ENCODE measurements around the gene RSAD2.
"Not testable (repeated sequence)": the region's sequence is repeated elsewhere in the genome, so short reads cannot be mapped to it uniquely, and the experiment has no call there.

The RSAD2 gene

GRCh38 chr2:6927186-6927585 lies 49.6 kb downstream of the RSAD2 start:
- DNase-seq (ENCODE audit: low spot score): no peak

GRCh38 chr2:6927753-6928152 lies 50.2 kb downstream of the RSAD2 start:
- no peak for DNase-seq (ENCODE audit: low spot score)

GRCh38 chr2:6928452-6928851 lies 50.9 kb downstream of the RSAD2 start:
- no peak for DNase-seq (ENCODE audit: low spot score)

GRCh38 chr2:6929196-6929819 lies 51.7 kb downstream of the RSAD2 start:
- no peak for DNase-seq (ENCODE audit: low spot score)

GRCh38 chr2:6930923-6931647 lies 53.5 kb downstream of the RSAD2 start:
- DNase-seq (ENCODE audit: low spot score): no peak

GRCh38 chr2:6931753-6932152 lies 54.2 kb downstream of the RSAD2 start:
- DNase-seq (ENCODE audit: low spot score): no peak

GRCh38 chr2:6932206-6932605 lies 54.6 kb downstream of the RSAD2 start:
- DNase-seq (ENCODE audit: low spot score): no peak

GRCh38 chr2:6932828-6933227 lies 55.3 kb downstream of the RSAD2 start:
- no peak for DNase-seq (ENCODE audit: low spot score)

- DNase-seq (ENCODE audit: low spot score): no peak
Observed at GRCh38 chr2:6933911-6934310, 56.3 kb downstream of the RSAD2 start.

GRCh38 chr2:6934345-6934744 lies 56.8 kb downstream of the RSAD2 start:
- DNase-seq (ENCODE audit: low spot score): no peak

- no peak for DNase-seq (ENCODE audit: low spot score)
Observed at GRCh38 chr2:6934758-6935651, 57.4 kb downstream of the RSAD2 start.

GRCh38 chr2:6935652-6936020 lies 58.1 kb downstream of the RSAD2 start:
- DNase-seq (ENCODE audit: low spot score): not testable (repeated sequence)

- DNase-seq (ENCODE audit: low spot score): no peak
Observed at GRCh38 chr2:6937157-6937556, 59.6 kb downstream of the RSAD2 start.

GRCh38 chr2:6937582-6937981 lies 60.0 kb downstream of the RSAD2 start:
- DNase-seq (ENCODE audit: low spot score): no peak

GRCh38 chr2:6939071-6939470 lies 61.5 kb downstream of the RSAD2 start:
- DNase-seq (ENCODE audit: low spot score): no peak

GRCh38 chr2:6940820-6941219 lies 63.2 kb downstream of the RSAD2 start:
- DNase-seq (ENCODE audit: low spot score): no peak

- no peak for DNase-seq (ENCODE audit: low spot score)
Observed at GRCh38 chr2:6941299-6942046, 63.9 kb downstream of the RSAD2 start.

GRCh38 chr2:6942848-6943247 lies 65.3 kb downstream of the RSAD2 start:
- DNase-seq (ENCODE audit: low spot score): no peak

GRCh38 chr2:6943523-6943922 lies 65.9 kb downstream of the RSAD2 start:
- DNase-seq (ENCODE audit: low spot score): no peak

- DNase-seq (ENCODE audit: low spot score): no peak
Observed at GRCh38 chr2:6943971-6944370, 66.4 kb downstream of the RSAD2 start.

GRCh38 chr2:6944555-6944954 lies 67.0 kb downstream of the RSAD2 start:
- no peak for DNase-seq (ENCODE audit: low spot score)

GRCh38 chr2:6945087-6945813 lies 67.7 kb downstream of the RSAD2 start:
- DNase-seq (ENCODE audit: low spot score): no peak
